Esophagus muscularis mucosa (tissue), 3 donors: ENCODE measurements around the gene BRAT1.

Experiments used
- POLR2A ChIP-seq: fragments of 450-650 bp; IDR thresholded peaks from one replicate; pipeline ENCODE4 v1.6.1; 2017; ENCODE audit warnings: antibody characterized with exemption, moderate library complexity, mild to moderate bottlenecking, low read depth
- POLR2AphosphoS5 ChIP-seq, 2 donors: sonication (generic); formaldehyde crosslinking; IDR thresholded peaks; one replicate each; pipeline ENCODE4 v1.6.1; 2017; ENCODE audit warnings: antibody characterized with exemption in 2 of 2
- TF ChIP-seq, protein P1 (sequence below), 3 experiments: fragments of 200-600 bp in 2 of 3; fragments of 450-650 bp in 1 of 3; sonication (generic) in 2 of 3; IDR thresholded peaks; one replicate each; pipeline ENCODE4 v1.5.1; 2017 to 2019; ENCODE audit warnings: antibody characterized with exemption in 3 of 3, mild to moderate bottlenecking in 2 of 3, moderate library complexity in 1 of 3

GRCh38 chr7:2508327-2509215 lies 46.8 kb downstream of the BRAT1 start:
- TF ChIP-seq, protein P1, sequence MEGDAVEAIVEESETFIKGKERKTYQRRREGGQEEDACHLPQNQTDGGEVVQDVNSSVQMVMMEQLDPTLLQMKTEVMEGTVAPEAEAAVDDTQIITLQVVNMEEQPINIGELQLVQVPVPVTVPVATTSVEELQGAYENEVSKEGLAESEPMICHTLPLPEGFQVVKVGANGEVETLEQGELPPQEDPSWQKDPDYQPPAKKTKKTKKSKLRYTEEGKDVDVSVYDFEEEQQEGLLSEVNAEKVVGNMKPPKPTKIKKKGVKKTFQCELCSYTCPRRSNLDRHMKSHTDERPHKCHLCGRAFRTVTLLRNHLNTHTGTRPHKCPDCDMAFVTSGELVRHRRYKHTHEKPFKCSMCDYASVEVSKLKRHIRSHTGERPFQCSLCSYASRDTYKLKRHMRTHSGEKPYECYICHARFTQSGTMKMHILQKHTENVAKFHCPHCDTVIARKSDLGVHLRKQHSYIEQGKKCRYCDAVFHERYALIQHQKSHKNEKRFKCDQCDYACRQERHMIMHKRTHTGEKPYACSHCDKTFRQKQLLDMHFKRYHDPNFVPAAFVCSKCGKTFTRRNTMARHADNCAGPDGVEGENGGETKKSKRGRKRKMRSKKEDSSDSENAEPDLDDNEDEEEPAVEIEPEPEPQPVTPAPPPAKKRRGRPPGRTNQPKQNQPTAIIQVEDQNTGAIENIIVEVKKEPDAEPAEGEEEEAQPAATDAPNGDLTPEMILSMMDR (IDR thresholded peaks at IDR 0.05) = no peak
- TF ChIP-seq POLR2A (no peak), POLR2AphosphoS5 (IDR thresholded peaks at IDR 0.05) (peak in 1 of 2 donors; percentile 56)
